ENCODE results near the gene RFTN2.

DNA sequence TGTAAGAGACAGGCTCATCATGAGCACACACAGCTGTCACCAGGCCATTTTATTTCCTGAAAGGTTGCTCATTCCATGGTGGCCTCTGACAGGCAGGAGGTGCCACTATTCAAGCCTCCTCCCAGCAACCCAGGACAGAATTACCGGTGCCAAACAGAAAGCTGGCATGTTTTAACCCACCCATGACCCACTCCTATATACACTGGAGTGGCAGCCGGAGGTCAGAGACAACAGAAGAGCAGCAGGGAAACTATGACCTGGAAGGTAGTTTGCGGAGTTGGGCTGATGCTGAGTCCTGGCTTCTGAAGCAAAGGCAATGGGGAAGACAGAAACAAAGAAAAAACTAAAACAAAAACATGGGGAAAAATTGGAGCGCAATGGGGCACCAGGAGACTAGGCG lies 2.3 kb downstream of the RFTN2 start:
- TF ChIP-seq, protein P1, sequence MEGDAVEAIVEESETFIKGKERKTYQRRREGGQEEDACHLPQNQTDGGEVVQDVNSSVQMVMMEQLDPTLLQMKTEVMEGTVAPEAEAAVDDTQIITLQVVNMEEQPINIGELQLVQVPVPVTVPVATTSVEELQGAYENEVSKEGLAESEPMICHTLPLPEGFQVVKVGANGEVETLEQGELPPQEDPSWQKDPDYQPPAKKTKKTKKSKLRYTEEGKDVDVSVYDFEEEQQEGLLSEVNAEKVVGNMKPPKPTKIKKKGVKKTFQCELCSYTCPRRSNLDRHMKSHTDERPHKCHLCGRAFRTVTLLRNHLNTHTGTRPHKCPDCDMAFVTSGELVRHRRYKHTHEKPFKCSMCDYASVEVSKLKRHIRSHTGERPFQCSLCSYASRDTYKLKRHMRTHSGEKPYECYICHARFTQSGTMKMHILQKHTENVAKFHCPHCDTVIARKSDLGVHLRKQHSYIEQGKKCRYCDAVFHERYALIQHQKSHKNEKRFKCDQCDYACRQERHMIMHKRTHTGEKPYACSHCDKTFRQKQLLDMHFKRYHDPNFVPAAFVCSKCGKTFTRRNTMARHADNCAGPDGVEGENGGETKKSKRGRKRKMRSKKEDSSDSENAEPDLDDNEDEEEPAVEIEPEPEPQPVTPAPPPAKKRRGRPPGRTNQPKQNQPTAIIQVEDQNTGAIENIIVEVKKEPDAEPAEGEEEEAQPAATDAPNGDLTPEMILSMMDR (IDR thresholded peaks at IDR 0.05; ENCODE audit: insufficient read depth, low read length) = no peak
- TF ChIP-seq POLR2AphosphoS5 (IDR thresholded peaks at IDR 0.05; ENCODE audit: low read depth) = no peak
- TF ChIP-seq, protein P2, sequence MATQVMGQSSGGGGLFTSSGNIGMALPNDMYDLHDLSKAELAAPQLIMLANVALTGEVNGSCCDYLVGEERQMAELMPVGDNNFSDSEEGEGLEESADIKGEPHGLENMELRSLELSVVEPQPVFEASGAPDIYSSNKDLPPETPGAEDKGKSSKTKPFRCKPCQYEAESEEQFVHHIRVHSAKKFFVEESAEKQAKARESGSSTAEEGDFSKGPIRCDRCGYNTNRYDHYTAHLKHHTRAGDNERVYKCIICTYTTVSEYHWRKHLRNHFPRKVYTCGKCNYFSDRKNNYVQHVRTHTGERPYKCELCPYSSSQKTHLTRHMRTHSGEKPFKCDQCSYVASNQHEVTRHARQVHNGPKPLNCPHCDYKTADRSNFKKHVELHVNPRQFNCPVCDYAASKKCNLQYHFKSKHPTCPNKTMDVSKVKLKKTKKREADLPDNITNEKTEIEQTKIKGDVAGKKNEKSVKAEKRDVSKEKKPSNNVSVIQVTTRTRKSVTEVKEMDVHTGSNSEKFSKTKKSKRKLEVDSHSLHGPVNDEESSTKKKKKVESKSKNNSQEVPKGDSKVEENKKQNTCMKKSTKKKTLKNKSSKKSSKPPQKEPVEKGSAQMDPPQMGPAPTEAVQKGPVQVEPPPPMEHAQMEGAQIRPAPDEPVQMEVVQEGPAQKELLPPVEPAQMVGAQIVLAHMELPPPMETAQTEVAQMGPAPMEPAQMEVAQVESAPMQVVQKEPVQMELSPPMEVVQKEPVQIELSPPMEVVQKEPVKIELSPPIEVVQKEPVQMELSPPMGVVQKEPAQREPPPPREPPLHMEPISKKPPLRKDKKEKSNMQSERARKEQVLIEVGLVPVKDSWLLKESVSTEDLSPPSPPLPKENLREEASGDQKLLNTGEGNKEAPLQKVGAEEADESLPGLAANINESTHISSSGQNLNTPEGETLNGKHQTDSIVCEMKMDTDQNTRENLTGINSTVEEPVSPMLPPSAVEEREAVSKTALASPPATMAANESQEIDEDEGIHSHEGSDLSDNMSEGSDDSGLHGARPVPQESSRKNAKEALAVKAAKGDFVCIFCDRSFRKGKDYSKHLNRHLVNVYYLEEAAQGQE (IDR thresholded peaks at IDR 0.05; ENCODE audit: insufficient replicate concordance, low read depth) = no peak
